GM21576 (cell line): Measurements from ENCODE around the gene ALG12.

Source experiments
- ATAC-seq: cut with Tn5 transposase; IDR thresholded peaks from one replicate; pipeline ENCODE4 v1.9.1; 2021; ENCODE audit warnings: mild to moderate bottlenecking, moderate library complexity; ENCODE audit not compliant: unreplicated experiment

Gene ALG12

GRCh38 chr22:49915610-49916009 is 2.6 kb downstream of the ALG12 start:
- no peak for ATAC-seq

- no peak for ATAC-seq
Measured at GRCh38 chr22:49914256-49914655, 4.0 kb downstream of the ALG12 start.

GRCh38 chr22:49913446-49913845 is 4.8 kb downstream of the ALG12 start:
- ATAC-seq, result no peak

GRCh38 chr22:49913026-49913425 is 5.2 kb downstream of the ALG12 start:
- no peak for ATAC-seq

GRCh38 chr22:49911881-49912625 is 6.2 kb downstream of the ALG12 start:
- ATAC-seq, result no peak

- ATAC-seq, result no peak
Measured at GRCh38 chr22:49910229-49911155, 7.7 kb downstream of the ALG12 start.

GRCh38 chr22:49909476-49910205 is 8.6 kb downstream of the ALG12 start:
- ATAC-seq, result no peak

GRCh38 chr22:49907807-49908206 is 10.4 kb downstream of the ALG12 start:
- ATAC-seq, result no peak

GRCh38 chr22:49906799-49907290 is 11.4 kb downstream of the ALG12 start:
- ATAC-seq, result no peak

- ATAC-seq, result no peak
Measured at GRCh38 chr22:49906071-49906798, 12.0 kb downstream of the ALG12 start.

- no peak for ATAC-seq
Measured at GRCh38 chr22:49905465-49905864, 12.8 kb downstream of the ALG12 start.

- ATAC-seq, result no peak
Measured at GRCh38 chr22:49904040-49904369, 14.2 kb downstream of the ALG12 start.

GRCh38 chr22:49903322-49904039 is 14.8 kb downstream of the ALG12 start:
- ATAC-seq, result no peak

GRCh38 chr22:49901457-49901856 is 16.8 kb downstream of the ALG12 start:
- no peak for ATAC-seq

GRCh38 chr22:49900441-49901230 is 17.6 kb downstream of the ALG12 start:
- no peak for ATAC-seq

- no peak for ATAC-seq
Measured at GRCh38 chr22:49899530-49899929, 18.7 kb downstream of the ALG12 start.

GRCh38 chr22:49897015-49897684 is 21.1 kb downstream of the ALG12 start:
- ATAC-seq, result no peak

- no peak for ATAC-seq
Measured at GRCh38 chr22:49896201-49896600, 22.0 kb downstream of the ALG12 start.
